Esophagus (tissue), 2 donors: ENCODE measurements around the gene OGFOD1. TPM values are rescaled to one million over a fixed set of nuclear protein-coding genes. Genes with fewer than 3 reads are reported as not detected.

Experiments
- H3K27ac ChIP-seq, 2 donors: one replicate each; pipeline ENCODE4 v1.5.1; 2013; ENCODE audit warnings: low read depth in 2 of 2, mild to moderate bottlenecking in 2 of 2, inconsistent platforms in 1 of 2, low read length in 1 of 2, moderate library complexity in 1 of 2
- H3K27me3 ChIP-seq, 2 donors: one replicate each; pipeline ENCODE4 v1.6.1; 2013; ENCODE audit warnings: low read length in 2 of 2, control low read depth in 1 of 2, mild to moderate bottlenecking in 1 of 2; ENCODE audit not compliant: insufficient read depth in 2 of 2, control insufficient read depth in 1 of 2
- H3K36me3 ChIP-seq, 2 donors: one replicate each; pipeline ENCODE4 v1.6.1; 2013; ENCODE audit warnings: low read length in 1 of 2; ENCODE audit not compliant: control insufficient read depth in 2 of 2, insufficient read depth in 2 of 2
- H3K4me1 ChIP-seq, 2 donors: one replicate each; pipeline ENCODE4 v1.6.1; 2013; ENCODE audit warnings: low read length in 1 of 2; ENCODE audit not compliant: control insufficient read depth in 2 of 2, insufficient read depth in 2 of 2
- H3K4me3 ChIP-seq, 2 donors: one replicate each; pipeline ENCODE4 v1.5.1; 2013; ENCODE audit warnings: low read length in 2 of 2, mild to moderate bottlenecking in 2 of 2, low read depth in 1 of 2, moderate library complexity in 1 of 2
- H3K9me3 ChIP-seq, 2 donors: one replicate each; pipeline ENCODE4 v1.6.1; 2013; ENCODE audit warnings: mild to moderate bottlenecking in 2 of 2, low read depth in 1 of 2, low read length in 1 of 2, moderate library complexity in 1 of 2; ENCODE audit not compliant: control insufficient read depth in 2 of 2, insufficient read depth in 1 of 2
- WGBS, 2 donors: extraction: QIAGEN DNeasy Blood & Tissue Kit; methylation state at CpG; one replicate each; pipeline ENCODE4 v1.1.7; 2013; 5-methylcytosine and 5-hydroxymethylcytosine counted together
- polyA plus RNA-seq, 2 donors: library from polyadenylated mRNA; stranded (reverse); fragments of 200-250 nt; gene quantifications; one replicate each; pipeline ENCODE4 v1.2.3, GENCODE V29; 2013
- donor health status: healthy with polysubstance abuse.
- donor health status: Bipolar disorder and iron deficiency.

Gene OGFOD1
- polyA plus RNA-seq, 2 donors, result 9.9 to 16.8 TPM

- WGBS, 2 donors, result 75 to 81% methylated on average over 6 of the region's 6 CpGs
- H3K9me3 ChIP-seq, result no peaks in the 10 kb centered on the region
- peak overlapping the region; percentile 15 to 55 for H3K27ac ChIP-seq
- H3K27me3 ChIP-seq, result no peaks in the 10 kb centered on the region
- peaks cover 7 to 11% of the 10 kb centered on the region in 2 donors for H3K36me3 ChIP-seq
- H3K4me1 ChIP-seq, result no peaks in the 10 kb centered on the region
- no peak overlapping the region for H3K4me3 ChIP-seq
Observed at GRCh38 chr16:56457927-56458470, 6.6 kb downstream of the OGFOD1 start.

- no peak overlapping the region for H3K4me3 ChIP-seq
- H3K27ac ChIP-seq, result no peak overlapping the region
- no peaks in the 10 kb centered on the region for H3K9me3 ChIP-seq
- no peaks in the 10 kb centered on the region for H3K4me1 ChIP-seq
- 76 to 79% methylated on average over 2 of the region's 2 CpGs for WGBS, 2 donors
- no peaks in the 10 kb centered on the region for H3K27me3 ChIP-seq
- H3K36me3 ChIP-seq, result peaks cover 2 to 13% of the 10 kb centered on the region in 2 donors
Observed at GRCh38 chr16:56460101-56460500, 8.7 kb downstream of the OGFOD1 start.

- Histone ChIP-seq H3K36me3 (peaks cover 7 to 8% of the 10 kb centered on the region in 2 donors), H3K4me3 (no peak overlapping the region), H3K4me1 (no peaks in the 10 kb centered on the region), H3K9me3 (no peaks in the 10 kb centered on the region), H3K27me3 (no peaks in the 10 kb centered on the region), H3K27ac (no peak overlapping the region)
- 75 to 81% methylated on average over 3 of the region's 3 CpGs for WGBS, 2 donors
Observed at GRCh38 chr16:56462064-56462796, 10.9 kb downstream of the OGFOD1 start.

DNA sequence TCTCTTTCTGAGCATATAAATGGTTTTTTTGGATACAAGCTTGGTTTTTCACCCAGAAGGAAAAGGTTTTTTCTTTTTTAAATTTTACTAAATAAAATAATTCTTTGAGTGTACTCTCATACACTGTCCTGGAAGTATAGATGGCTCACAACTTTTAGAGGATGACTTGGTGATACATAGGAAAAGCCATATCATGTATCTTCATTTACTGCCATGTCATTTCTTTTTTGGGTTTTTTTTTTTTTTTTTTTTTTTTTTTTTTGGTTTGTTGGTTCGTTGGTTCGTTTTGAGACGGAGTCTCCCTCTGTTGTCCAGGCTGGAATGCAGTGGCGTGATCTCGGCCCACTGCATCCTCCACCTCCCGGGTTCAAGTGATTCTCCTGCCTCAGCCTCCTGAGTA lies 11.8 kb downstream of the OGFOD1 start:
- Histone ChIP-seq H3K36me3 (peaks cover 5 to 8% of the 10 kb centered on the region in 2 donors), H3K4me1 (no peaks in the 10 kb centered on the region), H3K4me3 (no peak overlapping the region), H3K27me3 (no peaks in the 10 kb centered on the region), H3K9me3 (no peaks in the 10 kb centered on the region), H3K27ac (no peak overlapping the region)
- WGBS, 2 donors, result 98 to 99% methylated on average over 6 of the region's 6 CpGs

- Histone ChIP-seq H3K36me3 (peaks cover 3 to 10% of the 10 kb centered on the region in 2 donors), H3K4me1 (no peaks in the 10 kb centered on the region), H3K4me3 (no peak overlapping the region), H3K27ac (no peak overlapping the region), H3K27me3 (no peaks in the 10 kb centered on the region), H3K9me3 (no peaks in the 10 kb centered on the region)
- 97% methylated on average over 2 of the region's 2 CpGs for WGBS, 2 donors
Observed at GRCh38 chr16:56466344-56466743, 15.0 kb downstream of the OGFOD1 start.

DNA sequence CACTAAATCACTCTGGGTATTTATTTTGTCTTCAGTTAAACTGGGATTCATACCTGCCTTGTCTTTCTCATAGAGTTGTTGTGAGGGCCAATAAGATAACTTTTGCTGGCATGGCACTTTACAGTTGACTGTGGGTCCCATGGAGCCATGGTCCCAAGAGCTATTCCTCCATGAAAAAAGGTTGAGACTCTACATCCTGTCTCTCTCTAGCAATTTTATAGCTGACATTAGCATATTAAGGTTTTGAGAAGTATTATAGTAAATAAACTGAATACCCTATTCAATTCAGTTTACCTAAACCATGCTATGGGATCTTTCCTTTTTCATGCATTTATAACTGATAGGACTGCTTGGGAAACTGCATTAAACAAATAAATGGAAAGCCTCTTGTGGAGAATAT lies 17.4 kb downstream of the OGFOD1 start:
- no peaks in the 10 kb centered on the region for H3K4me1 ChIP-seq
- H3K27ac ChIP-seq, result no peak overlapping the region
- no peaks in the 10 kb centered on the region for H3K9me3 ChIP-seq
- H3K4me3 ChIP-seq, result no peak overlapping the region
- no peaks in the 10 kb centered on the region for H3K27me3 ChIP-seq
- H3K36me3 ChIP-seq, result peaks cover 5 to 15% of the 10 kb centered on the region in 2 donors

DNA sequence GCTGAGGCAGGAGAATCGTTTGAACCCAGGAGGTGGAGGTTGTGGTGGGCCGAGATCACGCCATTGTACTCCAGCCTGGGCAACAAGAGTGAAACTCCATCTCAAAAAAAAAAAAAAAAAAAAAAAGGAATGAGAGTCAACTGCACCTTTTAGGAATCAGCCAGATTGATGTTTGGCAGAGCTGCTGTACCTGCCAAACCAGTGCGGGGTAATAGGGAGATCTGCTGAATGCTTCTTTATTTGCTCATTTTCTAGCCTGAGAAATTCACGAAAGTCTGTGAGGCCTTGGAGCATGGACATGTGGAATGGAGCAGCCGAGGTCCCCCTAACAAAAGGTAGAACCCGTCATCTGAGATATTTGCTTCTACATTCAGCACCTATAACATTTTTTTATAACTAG lies 18.4 kb downstream of the OGFOD1 start:
- no peaks in the 10 kb centered on the region for H3K9me3 ChIP-seq
- no peaks in the 10 kb centered on the region for H3K27me3 ChIP-seq
- H3K4me1 ChIP-seq, result no peaks in the 10 kb centered on the region
- peak overlapping the region; percentile 2 to 74 for H3K27ac ChIP-seq
- H3K36me3 ChIP-seq, result peaks cover 5 to 16% of the 10 kb centered on the region in 2 donors
- WGBS, 2 donors, result 69 to 75% methylated on average over 7 of the region's 7 CpGs
- no peak overlapping the region for H3K4me3 ChIP-seq

- Histone ChIP-seq H3K4me1 (no peaks in the 10 kb centered on the region), H3K9me3 (no peaks in the 10 kb centered on the region), H3K4me3 (peak overlapping the region in 1 of 2 donors; percentile 11), H3K27me3 (no peaks in the 10 kb centered on the region), H3K36me3 (peaks cover 5 to 18% of the 10 kb centered on the region in 2 donors), H3K27ac (peak overlapping the region; percentile 60 to 64)
- 53 to 67% methylated on average over 3 of the region's 3 CpGs for WGBS, 2 donors
Observed at GRCh38 chr16:56470232-56470631, 18.9 kb downstream of the OGFOD1 start.

- peak overlapping the region in 1 of 2 donors; percentile 11 for H3K4me3 ChIP-seq
- peak overlapping the region; percentile 60 to 64 for H3K27ac ChIP-seq
- no peaks in the 10 kb centered on the region for H3K27me3 ChIP-seq
- H3K4me1 ChIP-seq, result no peaks in the 10 kb centered on the region
- peaks cover 5 to 20% of the 10 kb centered on the region in 2 donors for H3K36me3 ChIP-seq
- WGBS, 2 donors, result 81 to 84% methylated on average over 1 of the region's 1 CpG
- no peaks in the 10 kb centered on the region for H3K9me3 ChIP-seq
Observed at GRCh38 chr16:56470666-56471065, 19.3 kb downstream of the OGFOD1 start.

DNA sequence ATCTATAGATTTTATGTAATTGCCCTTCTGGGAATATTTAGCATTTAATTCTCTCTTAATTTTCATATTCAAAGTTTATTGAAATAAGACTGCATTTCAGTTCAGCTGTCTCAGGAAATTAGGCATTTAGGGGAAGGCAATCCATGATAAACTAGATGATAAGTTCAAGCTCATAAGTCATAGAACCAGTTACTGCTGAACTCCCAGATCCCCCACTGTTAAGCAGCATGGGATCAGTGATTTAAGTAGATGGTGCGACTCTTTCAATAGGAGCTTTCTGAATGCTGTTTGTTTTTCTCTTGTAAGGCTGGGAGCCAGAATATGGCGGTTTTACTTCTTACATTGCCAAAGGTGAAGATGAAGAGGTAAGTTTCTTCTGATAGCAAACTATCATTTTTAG lies 23.8 kb downstream of the OGFOD1 start:
- Histone ChIP-seq H3K4me1 (peaks cover 0 to 3% of the 10 kb centered on the region in 2 donors), H3K27ac (no peak overlapping the region), H3K4me3 (no peak overlapping the region), H3K27me3 (no peaks in the 10 kb centered on the region), H3K36me3 (peaks cover 5 to 17% of the 10 kb centered on the region in 2 donors), H3K9me3 (no peaks in the 10 kb centered on the region)
- WGBS, 2 donors, result 83 to 93% methylated on average over 2 of the region's 2 CpGs
